ENCODE results near the gene BAZ1B.
"Not testable (repeated sequence)": the region's sequence is repeated elsewhere in the genome, so short reads cannot be mapped to it uniquely, and the experiment has no call there.

BAZ1B gene

GRCh38 chr7:73482746-73483145, 39.3 kb downstream of the BAZ1B start:
- no peak overlapping the region for H3K4me3 ChIP-seq (ENCODE audit: control insufficient read depth, low read depth, low read length)
- TF ChIP-seq CTCF (IDR thresholded peaks at IDR 0.05; ENCODE audit: control insufficient read depth, insufficient read depth, low read depth, low read length, missing control alignments), result no peak
- DNase-seq (ENCODE audit: low read depth), result no peak

GRCh38 chr7:73481521-73481920, 40.6 kb downstream of the BAZ1B start:
- not testable (repeated sequence) for DNase-seq (ENCODE audit: low read depth); H3K4me3 ChIP-seq (ENCODE audit: control insufficient read depth, low read depth, low read length)

- TF ChIP-seq CTCF (IDR thresholded peaks at IDR 0.05; ENCODE audit: control insufficient read depth, insufficient read depth, low read depth, low read length, missing control alignments), result no peak
- DNase-seq (ENCODE audit: low read depth), result no peak
- H3K4me3 ChIP-seq (ENCODE audit: control insufficient read depth, low read depth, low read length), result no peak overlapping the region
These were observed 43.5 kb downstream of the BAZ1B start for GRCh38 chr7:73478549-73478948.

- no peak for DNase-seq (ENCODE audit: low read depth)
- TF ChIP-seq CTCF (IDR thresholded peaks at IDR 0.05; ENCODE audit: control insufficient read depth, insufficient read depth, low read depth, low read length, missing control alignments), result no peak
- no peak overlapping the region for H3K4me3 ChIP-seq (ENCODE audit: control insufficient read depth, low read depth, low read length)
These were observed 44.7 kb downstream of the BAZ1B start for GRCh38 chr7:73477376-73477775.

GRCh38 chr7:73470208-73470607, 51.9 kb downstream of the BAZ1B start:
- DNase-seq (ENCODE audit: low read depth), result no peak
- no peak for TF ChIP-seq CTCF (IDR thresholded peaks at IDR 0.05; ENCODE audit: control insufficient read depth, insufficient read depth, low read depth, low read length, missing control alignments)
- H3K4me3 ChIP-seq (ENCODE audit: control insufficient read depth, low read depth, low read length), result no peak overlapping the region

- not testable (repeated sequence) for H3K4me3 ChIP-seq (ENCODE audit: control insufficient read depth, low read depth, low read length); DNase-seq (ENCODE audit: low read depth)
These were observed 55.0 kb downstream of the BAZ1B start for GRCh38 chr7:73467046-73467445.

GRCh38 chr7:73466112-73466511, 56.0 kb downstream of the BAZ1B start:
- no peak overlapping the region for H3K4me3 ChIP-seq (ENCODE audit: control insufficient read depth, low read depth, low read length)
- DNase-seq (ENCODE audit: low read depth), result no peak
- no peak for TF ChIP-seq CTCF (IDR thresholded peaks at IDR 0.05; ENCODE audit: control insufficient read depth, insufficient read depth, low read depth, low read length, missing control alignments)

GRCh38 chr7:73463966-73464365, 58.1 kb downstream of the BAZ1B start:
- DNase-seq (ENCODE audit: low read depth), result no peak
- TF ChIP-seq CTCF (IDR thresholded peaks at IDR 0.05; ENCODE audit: control insufficient read depth, insufficient read depth, low read depth, low read length, missing control alignments), result no peak
- H3K4me3 ChIP-seq (ENCODE audit: control insufficient read depth, low read depth, low read length), result no peak overlapping the region

Measured in AG09309 (cell line).